Neural progenitor cell (in vitro differentiated cells): Measurements from ENCODE around the gene NTN4. TPM values are rescaled to one million over a fixed set of nuclear protein-coding genes. Genes with fewer than 3 reads are reported as not detected.

ENCODE experiments used
- DNase-seq: peaks from one replicate; pipeline ENCODE4 v3.0.0-alpha.2; 2016; ENCODE audit warnings: low spot score
- H2AFZ ChIP-seq: fragments of 200-600 bp; sonication (generic); replicated peaks from 2 replicates; pipeline ENCODE4 v1.6.1; 2016; ENCODE audit warnings: antibody characterized with exemption
- H3F3A ChIP-seq: fragments of 200-600 bp; sonication (generic); 2 replicates; pipeline ENCODE4 v1.6.1; 2016; ENCODE audit warnings: antibody characterized with exemption, low read depth
- H3K27ac ChIP-seq: fragments of 200-600 bp; sonication (generic); 2 replicates; pipeline ENCODE4 v1.5.1; 2016; ENCODE audit warnings: mild to moderate bottlenecking
- H3K27me3 ChIP-seq: fragments of 200-600 bp; sonication (generic); 2 replicates; pipeline ENCODE4 v1.6.1; 2016; ENCODE audit warnings: mild to moderate bottlenecking, moderate library complexity
- H3K36me3 ChIP-seq: fragments of 200-600 bp; sonication (generic); 2 replicates; pipeline ENCODE4 v1.5.1; 2016
- H3K4me1 ChIP-seq: fragments of 200-600 bp; sonication (generic); 2 replicates; pipeline ENCODE4 v1.6.1; 2016; ENCODE audit warnings: mixed run types
- H3K4me2 ChIP-seq: fragments of 200-600 bp; sonication (generic); 2 replicates; pipeline ENCODE4 v1.6.1; 2016
- H3K4me3 ChIP-seq: fragments of 200-600 bp; sonication (generic); 2 replicates; pipeline ENCODE4 v1.5.1; 2016
- H3K79me2 ChIP-seq: fragments of 200-600 bp; sonication (generic); 2 replicates; pipeline ENCODE4 v1.6.1; 2016; ENCODE audit warnings: low read depth
- H3K9ac ChIP-seq: fragments of 200-600 bp; sonication (generic); 2 replicates; pipeline ENCODE4 v1.6.1; 2016
- H3K9me3 ChIP-seq: fragments of 200-600 bp; sonication (generic); 2 replicates; pipeline ENCODE4 v1.5.1; 2016; ENCODE audit warnings: low read depth
- H4K20me1 ChIP-seq: fragments of 200-600 bp; sonication (generic); 2 replicates; pipeline ENCODE4 v1.6.1; 2016; ENCODE audit warnings: low read depth
- H3K27ac Mint-ChIP-seq: 3 replicates; pipeline ENCODE4 v1.8.0; 2021; ENCODE audit warnings: mixed read lengths
- H3K27me3 Mint-ChIP-seq: 2 replicates; pipeline ENCODE4 v1.8.0; 2022; ENCODE audit warnings: low read depth, mild to moderate bottlenecking, inconsistent platforms, moderate library complexity, mixed read lengths; ENCODE audit not compliant: insufficient read depth
- H3K36me3 Mint-ChIP-seq: 3 replicates; pipeline ENCODE4 v1.8.0; 2021; ENCODE audit warnings: mixed read lengths
- H3K4me1 Mint-ChIP-seq: 3 replicates; pipeline ENCODE4 v1.8.0; 2021; ENCODE audit warnings: mixed read lengths
- H3K4me3 Mint-ChIP-seq: 3 replicates; pipeline ENCODE4 v1.8.0; 2021; ENCODE audit warnings: mild to moderate bottlenecking, moderate library complexity, mixed read lengths
- H3K9me3 Mint-ChIP-seq: 3 replicates; pipeline ENCODE4 v1.8.0; 2020; ENCODE audit warnings: mixed read lengths
- CTCF ChIP-seq: fragments of 200-600 bp; sonication (generic); IDR thresholded peaks from 2 replicates; pipeline ENCODE4 v1.5.1; 2017; ENCODE audit warnings: antibody characterized with exemption, mild to moderate bottlenecking
- EZH2 ChIP-seq: fragments of 200-600 bp; sonication (generic); IDR thresholded peaks from 2 replicates; pipeline ENCODE4 v1.6.1; 2017; ENCODE audit warnings: antibody characterized with exemption, mild to moderate bottlenecking, moderate library complexity
- EZH2phosphoT487 ChIP-seq: fragments of 200-600 bp; sonication (generic); IDR thresholded peaks from 2 replicates; pipeline ENCODE4 v1.6.1; 2017; ENCODE audit warnings: antibody characterized with exemption
- total RNA-seq: library from RNA; depleted of rRNA; stranded (reverse); fragments of >200 nt; gene quantifications from 2 replicates; pipeline ENCODE4 v1.2.3, GENCODE V29; 2015; ENCODE audit warnings: low replicate concordance

NTN4 gene
- total RNA-seq, 1 donor from 2014 or later: 2.3 TPM

GRCh38 chr12:95740751-95741150 is 49.8 kb downstream of the NTN4 start:
- H3K36me3 Mint-ChIP-seq: no peaks in the 10 kb centered on the region
- H3K9me3 Mint-ChIP-seq: peaks cover under 1% of the 10 kb centered on the region
- Histone ChIP-seq H3K9me3 (peaks cover 4% of the 10 kb centered on the region), H3K27ac (no peak overlapping the region), H3F3A (no peaks in the 10 kb centered on the region), H4K20me1 (no peaks in the 10 kb centered on the region), H3K4me1 (no peaks in the 10 kb centered on the region), H3K79me2 (no peaks in the 10 kb centered on the region), H3K4me2 (no peak overlapping the region), H3K4me3 (no peak overlapping the region), H3K9ac (no peak overlapping the region), H3K36me3 (no peaks in the 10 kb centered on the region), H3K27me3 (no peaks in the 10 kb centered on the region), H2AFZ (no peak overlapping the region)
- H3K27ac Mint-ChIP-seq: no peak overlapping the region
- no peak for DNase-seq
- H3K27me3 Mint-ChIP-seq: peaks cover 3% of the 10 kb centered on the region
- H3K4me1 Mint-ChIP-seq: no peaks in the 10 kb centered on the region
- TF ChIP-seq CTCF (no peak), EZH2 (no peak), EZH2phosphoT487 (no peak)
- no peak overlapping the region for H3K4me3 Mint-ChIP-seq

DNA sequence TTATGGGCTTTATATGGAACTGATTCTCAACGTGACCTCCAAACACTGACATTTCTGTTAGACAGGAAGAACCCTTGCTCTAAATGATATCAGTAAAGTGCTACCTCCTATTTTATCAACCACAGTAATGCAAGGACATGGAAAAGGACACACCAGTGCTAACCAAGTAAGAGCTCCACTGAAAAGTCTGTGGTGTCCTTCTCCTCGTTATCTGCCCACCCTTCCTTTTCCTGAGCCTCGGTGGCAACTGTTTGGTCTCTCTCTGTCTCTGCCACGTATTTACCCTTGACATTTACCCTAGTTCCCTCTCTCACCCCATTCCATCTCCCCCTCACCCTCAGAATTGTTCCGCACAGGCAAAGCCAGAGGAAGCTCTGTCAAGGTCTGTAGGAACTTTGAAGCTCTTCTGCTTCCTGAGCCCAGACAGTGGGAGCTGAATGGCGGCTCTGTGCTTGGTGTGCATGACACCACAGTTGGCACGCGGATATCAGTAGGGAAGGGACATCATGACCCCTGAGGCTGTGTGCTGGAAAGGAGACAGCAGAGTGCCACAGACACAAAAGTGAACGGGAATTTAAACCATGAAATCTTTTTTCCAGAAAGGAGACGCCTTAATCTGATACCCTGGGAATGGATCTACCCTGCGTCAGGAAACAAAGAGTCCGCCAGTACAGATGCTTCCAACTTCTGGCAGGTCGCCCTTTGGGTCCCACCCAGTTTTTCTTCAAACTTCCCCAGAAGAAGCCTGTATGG is 50.8 kb downstream of the NTN4 start:
- no peaks in the 10 kb centered on the region for H3K9me3 Mint-ChIP-seq
- H3F3A ChIP-seq: no peaks in the 10 kb centered on the region
- no peaks in the 10 kb centered on the region for H3K4me1 ChIP-seq
- H3K4me2 ChIP-seq: no peak overlapping the region
- no peaks in the 10 kb centered on the region for H3K9me3 ChIP-seq
- no peak overlapping the region for H2AFZ ChIP-seq
- no peaks in the 10 kb centered on the region for H3K36me3 Mint-ChIP-seq
- H3K27me3 ChIP-seq: no peaks in the 10 kb centered on the region
- TF ChIP-seq EZH2 (no peak), EZH2phosphoT487 (no peak), CTCF (no peak)
- H3K9ac ChIP-seq: no peak overlapping the region
- H3K27ac Mint-ChIP-seq: no peak overlapping the region
- H3K4me3 ChIP-seq: no peak overlapping the region
- H3K4me3 Mint-ChIP-seq: no peak overlapping the region
- H3K27ac ChIP-seq: no peak overlapping the region
- no peaks in the 10 kb centered on the region for H3K79me2 ChIP-seq
- H3K36me3 ChIP-seq: no peaks in the 10 kb centered on the region
- no peaks in the 10 kb centered on the region for H4K20me1 ChIP-seq
- peaks cover 3% of the 10 kb centered on the region for H3K27me3 Mint-ChIP-seq
- DNase-seq: no peak
- no peaks in the 10 kb centered on the region for H3K4me1 Mint-ChIP-seq

DNA sequence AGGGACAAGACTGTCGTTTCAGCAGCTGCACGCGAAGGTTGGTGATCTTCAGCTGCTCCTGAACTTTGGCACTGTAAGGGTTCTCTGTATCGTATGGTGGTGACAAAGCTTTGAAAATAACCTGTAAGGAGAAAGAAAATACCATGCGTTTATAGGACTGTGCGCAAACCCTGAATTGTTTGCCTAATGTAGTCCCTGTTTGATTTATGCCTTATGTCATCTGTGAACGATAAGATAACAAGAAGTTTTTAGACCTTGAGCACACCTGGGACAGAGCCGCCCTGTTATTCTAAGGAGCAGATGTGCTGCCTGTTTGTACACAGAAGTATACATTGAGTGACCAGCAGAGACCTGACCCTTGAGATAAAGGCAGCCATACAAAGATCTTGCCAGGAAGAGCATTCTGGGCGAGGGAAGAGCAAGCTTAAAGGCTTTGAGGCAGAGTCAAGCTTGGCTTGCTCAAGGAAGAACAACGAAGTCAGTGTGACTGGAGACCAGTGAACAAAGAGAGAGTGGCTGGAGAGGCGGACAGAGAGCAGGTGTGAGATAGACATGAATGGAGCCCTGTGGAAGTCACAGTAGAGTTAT is 52.4 kb downstream of the NTN4 start:
- H2AFZ ChIP-seq: no peak overlapping the region
- no peaks in the 10 kb centered on the region for H3K27me3 Mint-ChIP-seq

More for the DNA sequence above, 52.4 kb downstream of the NTN4 start:
- Histone ChIP-seq H3K79me2 (no peaks in the 10 kb centered on the region), H3K27me3 (no peaks in the 10 kb centered on the region), H3K9me3 (no peaks in the 10 kb centered on the region), H4K20me1 (no peaks in the 10 kb centered on the region), H3K27ac (no peak overlapping the region), H3K36me3 (no peaks in the 10 kb centered on the region), H3K4me2 (no peak overlapping the region), H3K9ac (no peak overlapping the region), H3K4me3 (no peak overlapping the region), H3K4me1 (no peaks in the 10 kb centered on the region), H3F3A (no peaks in the 10 kb centered on the region)
- Mint-ChIP-seq H3K4me3 (no peak overlapping the region), H3K27ac (no peak overlapping the region), H3K9me3 (no peaks in the 10 kb centered on the region), H3K4me1 (no peaks in the 10 kb centered on the region), H3K36me3 (no peaks in the 10 kb centered on the region)
- TF ChIP-seq EZH2phosphoT487 (no peak), EZH2 (no peak), CTCF (no peak)
- DNase-seq: no peak
